Measurements from ENCODE around the gene HTR3E. TPM values are rescaled to one million over a fixed set of nuclear protein-coding genes. Genes with fewer than 3 reads are reported as not detected.

HTR3E gene
- total RNA-seq, 2 experiments from 2014 or later = not detected

DNA sequence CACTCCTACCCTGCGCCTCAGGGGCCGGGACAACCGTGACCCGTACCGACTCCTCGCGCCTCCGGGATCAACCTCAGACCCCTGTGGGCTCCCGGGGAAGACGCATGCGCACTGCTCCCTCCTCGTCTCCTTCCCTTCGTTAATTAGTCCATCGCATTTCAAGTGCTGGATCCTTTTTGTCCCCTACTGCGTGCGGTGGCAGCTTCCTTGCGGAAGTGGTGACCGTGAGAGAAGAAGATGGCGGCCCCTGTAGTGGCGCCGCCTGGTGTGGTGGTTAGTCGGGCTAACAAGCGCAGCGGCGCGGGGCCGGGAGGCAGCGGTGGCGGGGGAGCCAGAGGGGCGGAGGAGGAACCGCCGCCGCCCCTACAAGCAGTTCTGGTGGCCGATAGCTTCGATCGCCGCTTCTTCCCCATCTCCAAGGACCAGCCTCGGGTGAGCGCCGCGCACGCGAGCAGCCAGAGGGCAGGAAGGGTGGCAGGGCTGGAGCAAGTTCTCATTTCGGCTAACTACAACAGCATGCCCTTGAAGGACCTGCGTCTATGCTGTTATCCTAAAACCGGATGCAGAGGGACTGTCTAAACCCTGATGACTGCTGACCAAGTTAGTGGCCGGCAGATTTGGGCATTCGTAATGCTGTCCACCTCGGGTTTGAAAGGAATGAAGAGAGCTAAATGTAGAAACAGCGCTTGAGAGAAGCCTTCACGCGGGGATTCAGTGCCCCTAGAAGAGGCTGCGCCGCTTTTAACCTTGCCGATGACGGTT lies 38.5 kb downstream of the HTR3E start, which contains the start of gene EIF2B5:
Gene EIF2B5, plus strand, starts transcription at position 210 of the 762 bp plus-strand sequence. Its CDS starts 28 bp downstream, at position 238.
- intact Hi-C loops (cut with micrococcal nuclease; ENCODE audit: unreplicated experiment) = loop anchor here (1.0 to 5.0 kb wide), 7 partner anchors 22 to 238 kb away; partner anchors contain the start of genes ABCF3, ALG3, AP2M1 and CLCN2
- Histone ChIP-seq H3K9me3 (ENCODE audit: low read length) (no peaks in the 10 kb centered on the region), H3K4me3 (ENCODE audit: low read depth, low read length, poor library complexity, severe bottlenecking) (peak within 1 kb of the TSS; percentile 97), H3K4me1 (ENCODE audit: insufficient read depth, low read length, poor library complexity, severe bottlenecking) (peaks cover 20% of the 10 kb centered on the region), H2AFZ (ENCODE audit: low read length) (peak within 1 kb of the TSS; percentile 87), H3K9me2 (ENCODE audit: insufficient read depth, low read length) (no peaks in the 10 kb centered on the region), H3K79me2 (ENCODE audit: insufficient read depth, low read depth, low read length) (peaks cover 43% of the 10 kb centered on the region), H3K27ac (ENCODE audit: low read depth, low read length, poor library complexity, severe bottlenecking) (peak within 1 kb of the TSS; percentile 67), H3K4me2 (ENCODE audit: low read length) (peak within 1 kb of the TSS; percentile 97), H4K20me1 (ENCODE audit: insufficient read depth, low read length) (no peaks in the 10 kb centered on the region), H3K36me3 (ENCODE audit: insufficient read depth, low read length) (peaks cover 29% of the 10 kb centered on the region)
- ChIA-PET CTCF (ENCODE audit: unreplicated experiment) (interaction anchor here (0.7 kb wide), 1 partner anchor 554 kb away, joined by 3 read pairs; no protein-coding TSS in a partner anchor), POLR2A (interaction anchor here (0.6 to 2.4 kb wide), 12 partner anchors 10 to 1019 kb away, joined by 3 to 9 read pairs (median 4); partner anchors contain the start of genes DVL3 and PARL)
- BruUV-seq (replicated peaks) = no TSS peak
- TF ChIP-seq, protein P1, sequence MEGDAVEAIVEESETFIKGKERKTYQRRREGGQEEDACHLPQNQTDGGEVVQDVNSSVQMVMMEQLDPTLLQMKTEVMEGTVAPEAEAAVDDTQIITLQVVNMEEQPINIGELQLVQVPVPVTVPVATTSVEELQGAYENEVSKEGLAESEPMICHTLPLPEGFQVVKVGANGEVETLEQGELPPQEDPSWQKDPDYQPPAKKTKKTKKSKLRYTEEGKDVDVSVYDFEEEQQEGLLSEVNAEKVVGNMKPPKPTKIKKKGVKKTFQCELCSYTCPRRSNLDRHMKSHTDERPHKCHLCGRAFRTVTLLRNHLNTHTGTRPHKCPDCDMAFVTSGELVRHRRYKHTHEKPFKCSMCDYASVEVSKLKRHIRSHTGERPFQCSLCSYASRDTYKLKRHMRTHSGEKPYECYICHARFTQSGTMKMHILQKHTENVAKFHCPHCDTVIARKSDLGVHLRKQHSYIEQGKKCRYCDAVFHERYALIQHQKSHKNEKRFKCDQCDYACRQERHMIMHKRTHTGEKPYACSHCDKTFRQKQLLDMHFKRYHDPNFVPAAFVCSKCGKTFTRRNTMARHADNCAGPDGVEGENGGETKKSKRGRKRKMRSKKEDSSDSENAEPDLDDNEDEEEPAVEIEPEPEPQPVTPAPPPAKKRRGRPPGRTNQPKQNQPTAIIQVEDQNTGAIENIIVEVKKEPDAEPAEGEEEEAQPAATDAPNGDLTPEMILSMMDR (conservative IDR thresholded peaks at IDR 0.05; ENCODE audit: low read length) = peak; percentile 65
- no peak for TF ChIP-seq EZH2phosphoT487 (IDR thresholded peaks at IDR 0.05; ENCODE audit: borderline replicate concordance, low read depth, low read length)
- DNase-seq (ENCODE audit: low spot score) = peak; percentile 92

DNA sequence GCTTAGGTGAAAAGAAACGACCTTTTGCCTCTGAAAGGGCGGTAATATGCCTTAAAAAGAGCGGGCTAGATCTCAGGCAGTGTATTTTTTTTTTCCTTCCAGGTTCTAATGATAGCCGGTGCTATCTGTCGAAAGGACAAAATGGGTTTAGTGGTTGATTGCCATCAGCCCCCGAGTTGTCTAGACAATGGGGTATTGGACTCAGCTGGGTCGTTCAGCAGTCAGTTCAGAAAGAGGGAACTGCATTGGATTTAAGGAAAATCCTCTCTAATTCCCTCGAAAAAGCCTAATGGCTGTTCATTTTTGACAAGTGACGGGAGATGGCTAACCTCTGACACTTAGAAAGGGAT lies 39.0 kb downstream of the HTR3E start:
- Histone ChIP-seq H3K36me3 (ENCODE audit: insufficient read depth, low read length) (peaks cover 34% of the 10 kb centered on the region), H3K9me3 (ENCODE audit: low read length) (no peaks in the 10 kb centered on the region), H4K20me1 (ENCODE audit: insufficient read depth, low read length) (no peaks in the 10 kb centered on the region), H3K27ac (ENCODE audit: low read depth, low read length, poor library complexity, severe bottlenecking) (peak overlapping the region; percentile 67), H3K9me2 (ENCODE audit: insufficient read depth, low read length) (no peaks in the 10 kb centered on the region), H2AFZ (ENCODE audit: low read length) (peak overlapping the region; percentile 87), H3K4me1 (ENCODE audit: insufficient read depth, low read length, poor library complexity, severe bottlenecking) (peaks cover 20% of the 10 kb centered on the region), H3K4me2 (ENCODE audit: low read length) (peak overlapping the region; percentile 97), H3K4me3 (ENCODE audit: low read depth, low read length, poor library complexity, severe bottlenecking) (peak overlapping the region; percentile 97), H3K79me2 (ENCODE audit: insufficient read depth, low read depth, low read length) (peaks cover 43% of the 10 kb centered on the region)
- intact Hi-C loops (cut with micrococcal nuclease; ENCODE audit: unreplicated experiment) = loop anchor here (1.0 to 5.0 kb wide), 7 partner anchors 21 to 239 kb away; partner anchors contain the start of genes ABCF3, ALG3, AP2M1 and CLCN2
- ChIA-PET POLR2A (interaction anchor here (0.6 to 2.4 kb wide), 8 partner anchors 9 to 1020 kb away, joined by 3 to 9 read pairs (median 6); partner anchors contain the start of gene DVL3), CTCF (ENCODE audit: unreplicated experiment) (no interaction called here)
- TF ChIP-seq EZH2phosphoT487 (IDR thresholded peaks at IDR 0.05; ENCODE audit: borderline replicate concordance, low read depth, low read length) = no peak
- TF ChIP-seq, protein P1 (conservative IDR thresholded peaks at IDR 0.05; ENCODE audit: low read length) = no peak
- no peak for DNase-seq (ENCODE audit: low spot score)
- BruUV-seq (replicated peaks) = no TSS peak

DNA sequence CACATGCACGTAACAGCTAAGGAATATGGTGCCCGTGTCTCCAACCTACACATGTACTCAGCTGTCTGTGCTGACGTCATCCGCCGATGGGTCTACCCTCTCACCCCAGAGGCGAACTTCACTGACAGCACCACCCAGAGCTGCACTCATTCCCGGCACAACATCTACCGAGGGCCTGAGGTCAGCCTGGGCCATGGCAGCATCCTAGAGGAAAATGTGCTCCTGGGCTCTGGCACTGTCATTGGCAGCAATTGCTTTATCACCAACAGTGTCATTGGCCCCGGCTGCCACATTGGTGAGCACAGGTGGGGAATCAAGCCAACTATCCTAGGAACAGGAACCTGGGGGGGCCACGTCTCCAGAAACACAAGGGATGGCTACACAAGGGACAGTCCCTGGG lies 43.6 kb downstream of the HTR3E start:
- peaks cover 21% of the 10 kb centered on the region for H3K4me1 ChIP-seq (ENCODE audit: insufficient read depth, low read length, poor library complexity, severe bottlenecking)
- CTCF ChIA-PET (ENCODE audit: unreplicated experiment) = no interaction called here
- intact Hi-C loops (cut with micrococcal nuclease; ENCODE audit: unreplicated experiment) = no loop called here

More for the DNA sequence above, 43.6 kb downstream of the HTR3E start:
- Histone ChIP-seq H3K27ac (ENCODE audit: low read depth, low read length, poor library complexity, severe bottlenecking) (no peak overlapping the region), H3K79me2 (ENCODE audit: insufficient read depth, low read depth, low read length) (peaks cover 32% of the 10 kb centered on the region), H3K4me2 (ENCODE audit: low read length) (no peak overlapping the region), H3K9me2 (ENCODE audit: insufficient read depth, low read length) (no peaks in the 10 kb centered on the region), H3K4me3 (ENCODE audit: low read depth, low read length, poor library complexity, severe bottlenecking) (no peak overlapping the region), H4K20me1 (ENCODE audit: insufficient read depth, low read length) (no peaks in the 10 kb centered on the region), H3K9me3 (ENCODE audit: low read length) (no peaks in the 10 kb centered on the region), H2AFZ (ENCODE audit: low read length) (no peak overlapping the region), H3K36me3 (ENCODE audit: insufficient read depth, low read length) (peaks cover 80% of the 10 kb centered on the region)
- DNase-seq (ENCODE audit: low spot score) = no peak
- POLR2A ChIA-PET = no interaction called here
- TF ChIP-seq EZH2phosphoT487 (IDR thresholded peaks at IDR 0.05; ENCODE audit: borderline replicate concordance, low read depth, low read length) = no peak
- TF ChIP-seq, protein P1 (conservative IDR thresholded peaks at IDR 0.05; ENCODE audit: low read length) = no peak
- no TSS peak for BruUV-seq (replicated peaks)

Data from OCI-LY7 (cell line).